Activated CD4-positive, CD25-positive, alpha-beta regulatory T cell treated with anti-CD3 and anti-CD28 coated beads, Interleukin-2, amount 50 U/mL, for 24 hours (primary cell): ENCODE results near the gene ACBD5.
"Not testable (repeated sequence)": the region's sequence is repeated elsewhere in the genome, so short reads cannot be mapped to it uniquely, and the experiment has no call there.

Source experiments
- ATAC-seq, 2 donors: fragments of 150-1000 bp; cut with Tn5 transposase; one replicate each; pipeline ENCODE4 v1.10.0; 2021; ENCODE audit warnings: mild to moderate bottlenecking in 1 of 2, moderate library complexity in 1 of 2

ACBD5 gene

GRCh38 chr10:27237531-27237930 is 3.1 kb downstream of the ACBD5 start:
- not testable (repeated sequence) for ATAC-seq

GRCh38 chr10:27236589-27237128 is 3.9 kb downstream of the ACBD5 start:
- not testable (repeated sequence) for ATAC-seq

- no peak for ATAC-seq
Measured at GRCh38 chr10:27235706-27236105, 4.9 kb downstream of the ACBD5 start.

GRCh38 chr10:27230022-27230421 is 10.6 kb downstream of the ACBD5 start:
- no peak for ATAC-seq

- ATAC-seq: peak in 1 of 2 donors; percentile 48
Measured at GRCh38 chr10:27225642-27226257, 14.8 kb downstream of the ACBD5 start.

- ATAC-seq: no peak
Measured at GRCh38 chr10:27225011-27225590, 15.5 kb downstream of the ACBD5 start.

- ATAC-seq: peak; percentile 32 to 45
Measured at GRCh38 chr10:27223964-27224363, 16.6 kb downstream of the ACBD5 start.

- ATAC-seq: no peak
Measured at GRCh38 chr10:27207350-27207749, 33.2 kb downstream of the ACBD5 start.

GRCh38 chr10:27203806-27204205 is 36.8 kb downstream of the ACBD5 start:
- ATAC-seq: no peak

GRCh38 chr10:27197980-27198620 is 42.5 kb downstream of the ACBD5 start:
- no peak for ATAC-seq

GRCh38 chr10:27192284-27192683 is 48.3 kb downstream of the ACBD5 start:
- ATAC-seq: no peak

GRCh38 chr10:27190508-27190907 is 50.1 kb downstream of the ACBD5 start:
- ATAC-seq: no peak

GRCh38 chr10:27188897-27189296 is 51.7 kb downstream of the ACBD5 start:
- ATAC-seq: no peak

- no peak for ATAC-seq
Measured at GRCh38 chr10:27188259-27188658, 52.3 kb downstream of the ACBD5 start.

GRCh38 chr10:27169849-27170248 is 70.7 kb downstream of the ACBD5 start:
- no peak for ATAC-seq

GRCh38 chr10:27158421-27158820 is 82.2 kb downstream of the ACBD5 start:
- no peak for ATAC-seq

GRCh38 chr10:27157150-27157549 is 83.4 kb downstream of the ACBD5 start:
- no peak for ATAC-seq

- ATAC-seq: not testable (repeated sequence)
Measured at GRCh38 chr10:27156566-27156965, 84.0 kb downstream of the ACBD5 start.

GRCh38 chr10:27155066-27155754 is 85.4 kb downstream of the ACBD5 start, which contains the start of gene MASTL:
Gene MASTL (plus strand): TSS chr10:27155352. CDS start chr10:27155427, 75 bp downstream.
- peak; percentile 80 to 85 for ATAC-seq

GRCh38 chr10:27153845-27154193 is 86.8 kb downstream of the ACBD5 start:
- ATAC-seq: no peak

- ATAC-seq: no peak
Measured at GRCh38 chr10:27153329-27153728, 87.3 kb downstream of the ACBD5 start.

GRCh38 chr10:27152687-27153086 is 87.9 kb downstream of the ACBD5 start:
- ATAC-seq: no peak

- ATAC-seq: no peak
Measured at GRCh38 chr10:27150261-27150660, 90.3 kb downstream of the ACBD5 start.
